C4-2B (cell line): ENCODE data around the gene NLK.
"Not testable (repeated sequence)": the region's sequence is repeated elsewhere in the genome, so short reads cannot be mapped to it uniquely, and the experiment has no call there.

Experiments
- H3K27ac ChIP-seq: fragments of 450-650 bp; 2 replicates; pipeline ENCODE4 v1.5.1; 2017
- CTCF ChIP-seq: fragments of 450-650 bp; conservative IDR thresholded peaks from 2 replicates; pipeline ENCODE4 v1.5.1; 2017; ENCODE audit warnings: mild to moderate bottlenecking
- ZFX ChIP-seq: fragments of 450-650 bp; IDR thresholded peaks from 2 replicates; pipeline ENCODE4 v1.6.1; 2017

NLK gene

GRCh38 chr17:28180449-28180848, 138.0 kb downstream of the NLK start:
- TF ChIP-seq ZFX (no peak), CTCF (no peak)
- H3K27ac ChIP-seq = no peak overlapping the region

- TF ChIP-seq ZFX (no peak), CTCF (no peak)
- no peak overlapping the region for H3K27ac ChIP-seq
Observed at GRCh38 chr17:28181568-28181967, 139.1 kb downstream of the NLK start.

GRCh38 chr17:28182559-28182958, 140.1 kb downstream of the NLK start:
- no peak overlapping the region for H3K27ac ChIP-seq
- TF ChIP-seq ZFX = no peak
- no peak for TF ChIP-seq CTCF

- H3K27ac ChIP-seq = no peak overlapping the region
- no peak for TF ChIP-seq CTCF
- TF ChIP-seq ZFX = no peak
Observed at GRCh38 chr17:28185658-28186057, 143.2 kb downstream of the NLK start.

- H3K27ac ChIP-seq = not testable (repeated sequence)
Observed at GRCh38 chr17:28186472-28186871, 144.0 kb downstream of the NLK start.

- TF ChIP-seq CTCF = no peak
- no peak for TF ChIP-seq ZFX
- H3K27ac ChIP-seq = no peak overlapping the region
Observed at GRCh38 chr17:28187931-28188330, 145.5 kb downstream of the NLK start.

- no peak for TF ChIP-seq ZFX
- TF ChIP-seq CTCF = no peak
- no peak overlapping the region for H3K27ac ChIP-seq
Observed at GRCh38 chr17:28188841-28189263, 146.4 kb downstream of the NLK start.

- H3K27ac ChIP-seq = no peak overlapping the region
- no peak for TF ChIP-seq ZFX
- TF ChIP-seq CTCF = no peak
Observed at GRCh38 chr17:28189667-28190066, 147.2 kb downstream of the NLK start.
